Fibroblast of pulmonary artery (primary cell): ENCODE results near the gene LTBP3.

Source experiments
- DNase-seq: peaks from one replicate; pipeline ENCODE4 v3.0.0-alpha.2; 2010; ENCODE audit warnings: low read depth
- H3K4me3 ChIP-seq: replicated peaks from 2 replicates; pipeline ENCODE4 v1.5.1; 2011; ENCODE audit warnings: low read depth, mild to moderate bottlenecking, control low read depth, low read length, moderate library complexity
- TF ChIP-seq, protein P1 (sequence below): IDR thresholded peaks from 2 replicates; pipeline ENCODE4 v1.5.1; 2011; ENCODE audit warnings: mild to moderate bottlenecking, control low read depth, low read length, inconsistent platforms; ENCODE audit errors: missing control alignments

Gene LTBP3

DNA sequence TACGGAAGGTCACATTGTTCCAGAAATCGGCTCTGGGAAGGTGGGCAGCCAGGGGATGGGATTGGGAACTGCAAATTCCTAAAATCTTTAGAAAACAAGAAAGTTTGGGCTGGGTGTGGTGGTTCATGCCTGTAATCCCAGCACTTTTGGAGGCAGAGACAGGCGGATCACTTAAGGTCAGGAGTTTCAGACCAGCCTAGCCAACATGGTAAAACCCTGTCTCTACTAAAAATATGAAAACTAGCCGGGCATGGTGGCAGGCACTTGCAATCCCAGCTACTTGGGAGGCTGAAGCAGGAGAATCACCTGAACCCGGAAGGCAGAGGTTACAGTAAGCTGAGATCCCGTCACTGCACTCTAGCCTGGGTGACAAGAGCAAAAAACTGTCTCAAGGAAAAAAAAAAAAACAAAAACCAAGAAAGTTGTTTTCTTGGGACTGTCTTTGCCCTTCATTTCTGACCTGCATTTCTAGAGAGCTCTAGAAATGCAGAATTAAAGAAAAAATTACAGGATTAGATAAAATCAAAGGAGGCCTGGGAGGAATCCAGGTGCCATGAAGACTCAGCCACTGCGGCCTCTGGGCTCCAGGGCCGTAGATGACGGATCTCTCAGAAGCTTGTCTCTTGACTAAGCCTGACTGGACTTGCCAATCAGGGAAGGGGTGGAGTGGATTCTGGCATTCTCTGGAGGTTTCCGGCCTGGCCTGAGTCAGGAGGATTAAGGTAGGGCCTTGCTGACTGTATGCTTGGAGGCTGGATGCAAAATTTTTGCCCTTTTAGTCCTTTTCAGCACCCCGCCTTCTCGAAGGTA is 64.6 kb downstream of the LTBP3 start:
- DNase-seq, result peak; percentile 94
- TF ChIP-seq, protein P1, sequence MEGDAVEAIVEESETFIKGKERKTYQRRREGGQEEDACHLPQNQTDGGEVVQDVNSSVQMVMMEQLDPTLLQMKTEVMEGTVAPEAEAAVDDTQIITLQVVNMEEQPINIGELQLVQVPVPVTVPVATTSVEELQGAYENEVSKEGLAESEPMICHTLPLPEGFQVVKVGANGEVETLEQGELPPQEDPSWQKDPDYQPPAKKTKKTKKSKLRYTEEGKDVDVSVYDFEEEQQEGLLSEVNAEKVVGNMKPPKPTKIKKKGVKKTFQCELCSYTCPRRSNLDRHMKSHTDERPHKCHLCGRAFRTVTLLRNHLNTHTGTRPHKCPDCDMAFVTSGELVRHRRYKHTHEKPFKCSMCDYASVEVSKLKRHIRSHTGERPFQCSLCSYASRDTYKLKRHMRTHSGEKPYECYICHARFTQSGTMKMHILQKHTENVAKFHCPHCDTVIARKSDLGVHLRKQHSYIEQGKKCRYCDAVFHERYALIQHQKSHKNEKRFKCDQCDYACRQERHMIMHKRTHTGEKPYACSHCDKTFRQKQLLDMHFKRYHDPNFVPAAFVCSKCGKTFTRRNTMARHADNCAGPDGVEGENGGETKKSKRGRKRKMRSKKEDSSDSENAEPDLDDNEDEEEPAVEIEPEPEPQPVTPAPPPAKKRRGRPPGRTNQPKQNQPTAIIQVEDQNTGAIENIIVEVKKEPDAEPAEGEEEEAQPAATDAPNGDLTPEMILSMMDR, result no peak

DNA sequence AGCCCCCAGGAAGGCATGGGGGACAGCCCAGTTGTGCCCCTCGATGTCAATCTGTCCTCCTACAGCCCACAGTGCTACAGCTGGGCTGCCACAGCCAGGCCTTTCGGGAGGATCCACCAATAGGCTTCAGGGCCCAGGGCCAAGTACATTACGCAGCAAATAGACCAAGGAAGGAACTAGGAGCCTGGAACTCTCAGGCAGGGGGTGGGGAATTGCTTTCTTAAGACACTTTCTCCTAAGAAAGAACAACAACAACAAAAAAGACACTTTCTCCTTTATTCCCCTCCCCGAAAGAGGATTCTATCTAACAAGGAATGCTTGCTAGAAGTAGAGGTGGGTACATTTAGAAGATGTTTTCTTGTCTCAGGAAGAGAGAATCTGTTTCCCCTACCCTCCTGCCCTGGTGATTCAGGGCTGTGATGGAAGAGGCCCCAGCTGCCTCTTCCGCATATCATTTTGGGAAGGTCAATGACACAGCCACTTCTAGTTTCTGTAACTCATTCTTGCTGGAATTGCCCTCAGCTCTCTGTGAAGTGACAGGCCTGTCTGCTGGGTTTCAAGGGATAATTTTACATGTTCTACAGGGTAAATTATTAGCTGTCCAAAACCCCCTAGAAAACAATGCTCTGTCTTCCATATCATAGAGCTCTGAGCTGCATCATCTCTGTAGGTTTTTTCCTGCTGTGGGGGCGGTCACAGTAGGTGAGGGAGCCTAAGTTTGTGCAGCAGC is 65.4 kb downstream of the LTBP3 start:
- DNase-seq, result peak; percentile 94
- H3K4me3 ChIP-seq, result no peak overlapping the region
- TF ChIP-seq, protein P1, result no peak

More for the DNA sequence above, 64.6 kb downstream of the LTBP3 start:
- no peak overlapping the region for H3K4me3 ChIP-seq

DNA sequence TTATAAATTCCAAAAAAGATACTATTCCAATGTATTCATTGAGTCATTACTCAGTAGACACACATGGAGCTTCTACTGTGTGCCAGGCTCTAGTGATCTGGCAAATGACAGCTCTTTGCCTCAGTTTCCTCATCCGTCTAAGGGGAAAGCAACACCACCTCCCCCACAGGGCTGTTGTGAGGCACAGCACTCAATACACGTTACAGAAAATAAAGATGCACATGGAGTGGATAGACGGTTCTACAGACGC is 65.8 kb downstream of the LTBP3 start:
- H3K4me3 ChIP-seq, result no peak overlapping the region
- DNase-seq, result no peak
- TF ChIP-seq, protein P1, result no peak

DNA sequence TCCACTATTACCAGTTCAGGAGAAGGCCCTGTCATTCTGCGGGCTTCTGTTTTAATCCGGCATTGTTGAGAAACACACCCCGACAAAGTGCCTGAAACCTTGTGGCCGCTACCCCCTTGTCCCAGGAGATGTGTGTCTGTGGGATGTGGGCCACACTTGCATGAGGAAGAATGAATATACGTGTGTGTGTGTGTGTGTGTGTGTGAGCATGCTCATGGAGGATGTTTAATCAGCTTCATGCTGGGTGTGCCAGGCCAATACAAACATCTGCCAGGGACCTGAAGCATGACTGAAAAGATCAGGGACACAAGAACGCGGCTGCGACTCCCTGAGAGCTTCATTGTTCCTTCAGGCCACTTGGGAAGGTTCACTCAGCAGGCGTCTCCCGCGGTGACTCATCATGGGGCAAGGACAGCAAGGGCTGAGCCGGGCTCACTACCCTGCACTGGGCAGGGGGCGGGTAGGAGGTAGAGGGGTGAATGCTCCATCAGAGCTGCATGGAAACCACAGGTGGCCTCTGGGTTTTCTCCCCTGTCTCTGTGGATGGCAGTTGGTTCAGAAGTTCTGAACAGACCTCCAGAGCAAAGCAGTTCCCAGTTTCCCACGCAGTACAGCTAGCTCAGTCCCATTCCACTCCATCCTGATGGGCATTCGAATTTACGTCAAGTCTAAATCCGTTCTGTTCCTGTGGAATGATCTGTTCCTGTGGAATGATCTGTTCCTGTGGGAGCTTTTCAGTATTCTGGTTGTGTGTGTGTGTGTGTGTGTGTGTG is 66.4 kb downstream of the LTBP3 start:
- DNase-seq, result peak; percentile 95
- no peak overlapping the region for H3K4me3 ChIP-seq
- TF ChIP-seq, protein P1, result no peak

DNA sequence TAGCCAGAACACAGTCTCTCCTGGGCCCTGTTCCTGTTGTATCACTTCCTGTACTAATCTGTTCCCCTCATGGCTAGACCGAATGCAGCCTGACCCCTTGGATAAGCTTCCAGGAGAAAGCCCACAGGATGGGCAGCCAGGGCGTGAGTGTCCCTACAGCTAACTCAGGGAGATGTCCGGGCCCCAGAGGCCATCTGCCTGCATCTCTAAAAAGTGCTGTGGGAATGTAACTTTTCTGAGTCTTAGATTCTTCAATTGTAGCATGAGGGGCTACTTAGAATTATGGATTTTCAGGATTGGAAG is 67.0 kb downstream of the LTBP3 start:
- no peak overlapping the region for H3K4me3 ChIP-seq
- TF ChIP-seq, protein P1, result no peak
- no peak for DNase-seq

DNA sequence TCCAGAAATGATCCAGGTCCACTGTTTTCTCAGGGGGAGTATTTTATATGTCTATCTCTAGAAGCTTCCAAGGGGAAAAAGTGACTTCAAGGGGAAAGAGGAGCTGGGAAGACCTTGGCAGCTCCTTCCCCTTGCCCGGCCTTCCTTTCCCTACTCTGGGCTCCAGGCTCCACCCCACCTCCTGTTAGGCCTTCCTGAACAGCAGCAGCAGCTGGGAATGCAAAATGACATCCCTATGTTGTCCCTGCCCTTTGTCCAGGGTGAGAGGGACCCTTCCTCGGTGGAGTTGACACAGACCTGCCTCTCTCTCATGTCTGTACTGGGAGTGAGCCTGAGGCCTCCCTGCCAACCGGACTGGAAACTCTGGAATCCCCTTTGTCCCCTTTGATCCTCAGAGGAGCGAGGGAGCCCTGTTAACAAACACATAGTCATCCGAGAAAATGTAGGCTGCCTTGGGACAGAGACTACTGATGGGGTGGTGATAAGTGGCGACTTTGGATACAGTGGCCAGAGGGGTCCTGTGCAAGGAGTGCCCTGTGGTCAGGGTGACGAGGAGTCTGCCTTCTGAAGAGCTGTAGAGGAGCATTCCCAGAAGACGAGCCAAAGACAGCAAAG is 68.3 kb downstream of the LTBP3 start:
- peak; percentile 60 for DNase-seq

More for the DNA sequence above, 68.3 kb downstream of the LTBP3 start:
- no peak overlapping the region for H3K4me3 ChIP-seq
- TF ChIP-seq, protein P1, result no peak
